ENCODE data around the gene PPP2R5E.
"Not testable (repeated sequence)": the region's sequence is repeated elsewhere in the genome, so short reads cannot be mapped to it uniquely, and the experiment has no call there.

Gene PPP2R5E

GRCh38 chr14:63383776-63384367, 159.3 kb downstream of the PPP2R5E start:
- peak in 1 of 3 donors; percentile 12 for DNase-seq (ENCODE audit: low read depth in 3 of 3)

- DNase-seq (ENCODE audit: low read depth in 3 of 3) = no peak
These were observed 164.7 kb downstream of the PPP2R5E start for GRCh38 chr14:63378444-63378843.

GRCh38 chr14:63375769-63376168, 167.4 kb downstream of the PPP2R5E start:
- no peak for DNase-seq (ENCODE audit: low read depth in 3 of 3)

GRCh38 chr14:63371613-63372012, 171.6 kb downstream of the PPP2R5E start:
- DNase-seq (ENCODE audit: low read depth in 3 of 3) = not testable (repeated sequence)

GRCh38 chr14:63371033-63371432, 172.1 kb downstream of the PPP2R5E start:
- no peak for DNase-seq (ENCODE audit: low read depth in 3 of 3)

- no peak for DNase-seq (ENCODE audit: low read depth in 3 of 3)
These were observed 175.3 kb downstream of the PPP2R5E start for GRCh38 chr14:63367742-63368364.

- DNase-seq (ENCODE audit: low read depth in 3 of 3) = no peak
These were observed 180.8 kb downstream of the PPP2R5E start for GRCh38 chr14:63362389-63362819.

GRCh38 chr14:63361790-63362189, 181.4 kb downstream of the PPP2R5E start:
- DNase-seq (ENCODE audit: low read depth in 3 of 3) = no peak

GRCh38 chr14:63357841-63358240, 185.3 kb downstream of the PPP2R5E start:
- DNase-seq (ENCODE audit: low read depth in 3 of 3) = no peak

GRCh38 chr14:63345826-63346225, 197.4 kb downstream of the PPP2R5E start:
- no peak for DNase-seq (ENCODE audit: low read depth in 3 of 3)

GRCh38 chr14:63344336-63344735, 198.8 kb downstream of the PPP2R5E start:
- no peak for DNase-seq (ENCODE audit: low read depth in 3 of 3)

- DNase-seq (ENCODE audit: low read depth in 3 of 3) = no peak
These were observed 199.3 kb downstream of the PPP2R5E start for GRCh38 chr14:63343878-63344277.

- no peak for DNase-seq (ENCODE audit: low read depth in 3 of 3)
These were observed 200.8 kb downstream of the PPP2R5E start for GRCh38 chr14:63342371-63342770.

- no peak for DNase-seq (ENCODE audit: low read depth in 3 of 3)
These were observed 214.1 kb downstream of the PPP2R5E start for GRCh38 chr14:63328787-63329737.

GRCh38 chr14:63326840-63327239, 216.3 kb downstream of the PPP2R5E start:
- no peak for DNase-seq (ENCODE audit: low read depth in 3 of 3)

GRCh38 chr14:63322897-63323573, 220.1 kb downstream of the PPP2R5E start:
- DNase-seq (ENCODE audit: low read depth in 3 of 3) = no peak

GRCh38 chr14:63322472-63322871, 220.7 kb downstream of the PPP2R5E start:
- no peak for DNase-seq (ENCODE audit: low read depth in 3 of 3)
